ENCODE measurements around the gene IL1F10.

DNA sequence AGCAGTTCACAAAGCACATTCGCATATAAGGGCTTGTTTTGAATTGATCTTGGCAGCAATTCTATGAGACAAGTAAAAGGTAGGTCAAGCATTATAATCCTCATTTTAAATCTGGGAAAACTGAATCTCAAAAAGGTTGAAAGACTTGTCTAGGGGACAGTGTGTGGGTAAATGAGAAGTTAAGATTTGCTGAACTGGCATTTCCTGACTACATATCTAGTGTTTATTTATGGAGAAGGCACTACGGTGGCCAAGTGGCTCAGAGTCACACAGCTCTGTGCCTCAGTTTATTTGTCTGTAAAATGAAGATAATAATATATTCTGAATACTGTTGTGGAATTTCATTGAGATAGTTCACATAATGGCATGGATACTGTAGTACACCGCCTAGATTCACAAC, 43.4 kb downstream of the IL1F10 start:
- TF ChIP-seq POLR2AphosphoS5 (IDR thresholded peaks at IDR 0.05; ENCODE audit: low read depth, low read length) (no peak), SIN3A (IDR thresholded peaks at IDR 0.05; ENCODE audit: borderline replicate concordance, insufficient read depth, low read length) (no peak), TAF1 (IDR thresholded peaks at IDR 0.05; ENCODE audit: borderline replicate concordance, insufficient read depth, low read length) (no peak)
- TF ChIP-seq, protein P1, sequence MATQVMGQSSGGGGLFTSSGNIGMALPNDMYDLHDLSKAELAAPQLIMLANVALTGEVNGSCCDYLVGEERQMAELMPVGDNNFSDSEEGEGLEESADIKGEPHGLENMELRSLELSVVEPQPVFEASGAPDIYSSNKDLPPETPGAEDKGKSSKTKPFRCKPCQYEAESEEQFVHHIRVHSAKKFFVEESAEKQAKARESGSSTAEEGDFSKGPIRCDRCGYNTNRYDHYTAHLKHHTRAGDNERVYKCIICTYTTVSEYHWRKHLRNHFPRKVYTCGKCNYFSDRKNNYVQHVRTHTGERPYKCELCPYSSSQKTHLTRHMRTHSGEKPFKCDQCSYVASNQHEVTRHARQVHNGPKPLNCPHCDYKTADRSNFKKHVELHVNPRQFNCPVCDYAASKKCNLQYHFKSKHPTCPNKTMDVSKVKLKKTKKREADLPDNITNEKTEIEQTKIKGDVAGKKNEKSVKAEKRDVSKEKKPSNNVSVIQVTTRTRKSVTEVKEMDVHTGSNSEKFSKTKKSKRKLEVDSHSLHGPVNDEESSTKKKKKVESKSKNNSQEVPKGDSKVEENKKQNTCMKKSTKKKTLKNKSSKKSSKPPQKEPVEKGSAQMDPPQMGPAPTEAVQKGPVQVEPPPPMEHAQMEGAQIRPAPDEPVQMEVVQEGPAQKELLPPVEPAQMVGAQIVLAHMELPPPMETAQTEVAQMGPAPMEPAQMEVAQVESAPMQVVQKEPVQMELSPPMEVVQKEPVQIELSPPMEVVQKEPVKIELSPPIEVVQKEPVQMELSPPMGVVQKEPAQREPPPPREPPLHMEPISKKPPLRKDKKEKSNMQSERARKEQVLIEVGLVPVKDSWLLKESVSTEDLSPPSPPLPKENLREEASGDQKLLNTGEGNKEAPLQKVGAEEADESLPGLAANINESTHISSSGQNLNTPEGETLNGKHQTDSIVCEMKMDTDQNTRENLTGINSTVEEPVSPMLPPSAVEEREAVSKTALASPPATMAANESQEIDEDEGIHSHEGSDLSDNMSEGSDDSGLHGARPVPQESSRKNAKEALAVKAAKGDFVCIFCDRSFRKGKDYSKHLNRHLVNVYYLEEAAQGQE (IDR thresholded peaks at IDR 0.05; ENCODE audit: insufficient read depth in 1 of 2, low read depth in 2 of 2, low read length in 2 of 2), result no peak
